Activated CD4-positive, alpha-beta T cell treated with anti-CD3 and anti-CD28 coated beads for 36 hours (primary cell): ENCODE results near the gene TMTC1. TPM values are rescaled to one million over a fixed set of nuclear protein-coding genes. Genes with fewer than 3 reads are reported as not detected.

Experiments used
- ATAC-seq: fragments of 200-7000 bp; cut with Tn5 transposase; one replicate; pipeline ENCODE4 v1.10.0; 2021; ENCODE audit warnings: mild to moderate bottlenecking, moderate library complexity
- CTCF ChIA-PET: fragments of 350-600 bp; sonication (Branson Sonifier 250); formaldehyde crosslinking; loops from one replicate; lab custom pipeline; 2021; ENCODE audit warnings: antibody characterized with exemption; lab: Charles Lee
- POLR2A ChIA-PET: fragments of 350-600 bp; sonication (Branson Sonifier 250); formaldehyde crosslinking; loops from one replicate; lab custom pipeline; 2021; ENCODE audit warnings: antibody characterized with exemption, inconsistent platforms; lab: Charles Lee
- DNase-seq: peaks from one replicate; pipeline ENCODE4 v3.0.0-alpha.2; 2020
- H3K27ac Mint-ChIP-seq: one replicate; pipeline ENCODE4 v1.8.0; 2021; ENCODE audit warnings: mixed read lengths
- H3K27me3 Mint-ChIP-seq: one replicate; pipeline ENCODE4 v1.8.0; 2021; ENCODE audit warnings: mixed read lengths
- H3K36me3 Mint-ChIP-seq: one replicate; pipeline ENCODE4 v1.8.0; 2021; ENCODE audit warnings: low read depth, mixed read lengths
- H3K4me1 Mint-ChIP-seq: one replicate; pipeline ENCODE4 v1.8.0; 2021; ENCODE audit warnings: mixed read lengths
- H3K4me3 Mint-ChIP-seq: one replicate; pipeline ENCODE4 v1.8.0; 2021; ENCODE audit warnings: mild to moderate bottlenecking, moderate library complexity, mixed read lengths
- H3K9me3 Mint-ChIP-seq: one replicate; pipeline ENCODE4 v1.8.0; 2021; ENCODE audit warnings: low read depth, mixed read lengths
- intact Hi-C, 2 experiments: fragments of 100-400 bp; cut with DNase I in 1 of 2; cut with micrococcal nuclease in 1 of 2; formaldehyde crosslinking; loops; one replicate each; pipeline versions ENCODE4 v1.14.2 to v1.15.1; 2022 to 2024; cut with DNase I, micrococcal nuclease
- total RNA-seq, 2 experiments: library from RNA; stranded (reverse); gene quantifications; one replicate each; pipeline ENCODE4 v1.2.3, GENCODE V29; 2021

TMTC1 gene
- total RNA-seq, 2 experiments from 2014 or later = 0.04 to 0.30 TPM

DNA sequence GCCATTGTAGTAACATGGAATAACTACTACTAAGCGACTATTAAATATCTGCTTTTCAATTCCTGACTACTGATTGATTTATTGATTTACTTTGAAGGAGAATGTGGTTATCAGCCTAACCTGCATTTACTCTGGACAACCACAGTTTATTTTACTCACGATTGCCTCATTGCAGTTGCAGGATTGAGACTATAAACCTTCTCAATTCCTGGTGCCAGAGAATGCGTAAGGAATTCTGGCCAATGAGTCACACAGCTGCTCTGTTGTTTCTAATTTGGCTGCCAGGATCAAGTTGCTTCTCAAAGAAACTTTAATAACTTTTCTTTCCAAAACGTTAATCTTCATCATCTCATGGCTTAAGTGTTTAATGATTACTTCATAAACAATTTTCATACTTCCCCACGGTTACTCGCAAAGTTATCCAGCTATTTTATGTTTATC, 13.1 kb upstream of the TMTC1 start:
- intact Hi-C loops = no loop called here
- POLR2A ChIA-PET = no interaction called here
- DNase-seq (no peak), ATAC-seq (no peak)
- H3K4me1 Mint-ChIP-seq = no peaks in the 10 kb centered on the region
- no peak overlapping the region for H3K4me3 Mint-ChIP-seq
- no peaks in the 10 kb centered on the region for H3K36me3 Mint-ChIP-seq
- H3K9me3 Mint-ChIP-seq = peaks cover 4% of the 10 kb centered on the region
- CTCF ChIA-PET = no interaction called here
- H3K27ac Mint-ChIP-seq = no peak overlapping the region
- peaks cover 2% of the 10 kb centered on the region for H3K27me3 Mint-ChIP-seq

DNA sequence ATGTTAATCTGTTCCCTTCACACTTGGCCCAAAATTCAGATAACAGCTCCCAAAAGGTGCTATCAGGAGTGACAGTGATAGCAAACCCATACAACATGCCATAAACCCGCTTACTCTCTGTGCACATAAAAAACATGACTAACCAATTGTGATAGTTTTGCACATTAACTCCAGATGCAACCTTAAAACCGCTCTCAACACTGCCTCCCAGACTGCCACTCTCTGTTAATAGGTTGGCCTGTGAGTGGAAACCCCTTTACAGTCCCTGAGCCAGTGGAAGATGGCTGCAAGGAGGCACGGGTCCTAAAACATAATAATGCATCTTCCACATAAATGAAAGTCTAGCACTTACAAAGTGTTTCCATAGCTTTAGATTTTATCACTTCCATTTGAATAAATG, 12.0 kb upstream of the TMTC1 start:
- DNase-seq (no peak), ATAC-seq (no peak)
- H3K27me3 Mint-ChIP-seq = peaks cover 2% of the 10 kb centered on the region
- H3K9me3 Mint-ChIP-seq = peaks cover 2% of the 10 kb centered on the region
- no peak overlapping the region for H3K4me3 Mint-ChIP-seq
- H3K4me1 Mint-ChIP-seq = no peaks in the 10 kb centered on the region
- H3K36me3 Mint-ChIP-seq = no peaks in the 10 kb centered on the region
- ChIA-PET CTCF (no interaction called here), POLR2A (no interaction called here)
- intact Hi-C loops = no loop called here
- H3K27ac Mint-ChIP-seq = no peak overlapping the region

DNA sequence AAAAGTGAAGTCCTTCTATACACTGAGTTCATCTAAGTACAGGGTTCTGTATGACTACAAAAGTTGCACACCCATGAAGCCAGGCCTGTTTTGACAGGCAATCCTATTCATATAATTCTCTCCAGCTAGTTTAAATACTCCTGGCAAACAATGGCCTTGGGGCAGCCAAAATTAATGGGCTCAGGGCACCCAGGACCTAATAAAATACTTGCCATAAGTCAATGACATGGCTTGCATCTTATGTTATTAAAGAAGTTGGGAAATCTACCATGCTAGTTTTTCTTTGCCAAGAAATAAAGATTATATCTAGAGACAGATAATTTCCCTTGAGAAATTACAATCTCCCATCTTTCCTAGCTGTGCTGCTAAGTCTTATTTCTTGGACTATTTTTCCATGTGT, 11.1 kb upstream of the TMTC1 start:
- DNase-seq (no peak), ATAC-seq (no peak)
- Mint-ChIP-seq H3K27ac (no peak overlapping the region), H3K9me3 (peaks cover 2% of the 10 kb centered on the region), H3K4me3 (no peak overlapping the region), H3K4me1 (no peaks in the 10 kb centered on the region), H3K27me3 (peaks cover 2% of the 10 kb centered on the region), H3K36me3 (no peaks in the 10 kb centered on the region)
- POLR2A ChIA-PET = no interaction called here
- CTCF ChIA-PET = no interaction called here
- intact Hi-C loops = no loop called here

GRCh38 chr12:29792853-29793252, 9.1 kb upstream of the TMTC1 start:
- Mint-ChIP-seq H3K4me3 (no peak overlapping the region), H3K9me3 (peaks cover 2% of the 10 kb centered on the region), H3K27me3 (peaks cover 2% of the 10 kb centered on the region), H3K36me3 (no peaks in the 10 kb centered on the region), H3K27ac (no peak overlapping the region), H3K4me1 (no peaks in the 10 kb centered on the region)
- DNase-seq (no peak), ATAC-seq (no peak)
- ChIA-PET POLR2A (no interaction called here), CTCF (interaction anchor here (0.9 kb wide), 1 partner anchor 29 kb away, joined by 3 read pairs; no protein-coding TSS in a partner anchor)
- intact Hi-C loops = no loop called here

GRCh38 chr12:29792132-29792531, 8.4 kb upstream of the TMTC1 start:
- Mint-ChIP-seq H3K4me3 (no peak overlapping the region), H3K36me3 (no peaks in the 10 kb centered on the region), H3K9me3 (peaks cover 2% of the 10 kb centered on the region), H3K27me3 (no peaks in the 10 kb centered on the region), H3K27ac (no peak overlapping the region), H3K4me1 (no peaks in the 10 kb centered on the region)
- intact Hi-C loops = no loop called here
- CTCF ChIA-PET = no interaction called here
- ATAC-seq (no peak), DNase-seq (no peak)
- POLR2A ChIA-PET = no interaction called here

DNA sequence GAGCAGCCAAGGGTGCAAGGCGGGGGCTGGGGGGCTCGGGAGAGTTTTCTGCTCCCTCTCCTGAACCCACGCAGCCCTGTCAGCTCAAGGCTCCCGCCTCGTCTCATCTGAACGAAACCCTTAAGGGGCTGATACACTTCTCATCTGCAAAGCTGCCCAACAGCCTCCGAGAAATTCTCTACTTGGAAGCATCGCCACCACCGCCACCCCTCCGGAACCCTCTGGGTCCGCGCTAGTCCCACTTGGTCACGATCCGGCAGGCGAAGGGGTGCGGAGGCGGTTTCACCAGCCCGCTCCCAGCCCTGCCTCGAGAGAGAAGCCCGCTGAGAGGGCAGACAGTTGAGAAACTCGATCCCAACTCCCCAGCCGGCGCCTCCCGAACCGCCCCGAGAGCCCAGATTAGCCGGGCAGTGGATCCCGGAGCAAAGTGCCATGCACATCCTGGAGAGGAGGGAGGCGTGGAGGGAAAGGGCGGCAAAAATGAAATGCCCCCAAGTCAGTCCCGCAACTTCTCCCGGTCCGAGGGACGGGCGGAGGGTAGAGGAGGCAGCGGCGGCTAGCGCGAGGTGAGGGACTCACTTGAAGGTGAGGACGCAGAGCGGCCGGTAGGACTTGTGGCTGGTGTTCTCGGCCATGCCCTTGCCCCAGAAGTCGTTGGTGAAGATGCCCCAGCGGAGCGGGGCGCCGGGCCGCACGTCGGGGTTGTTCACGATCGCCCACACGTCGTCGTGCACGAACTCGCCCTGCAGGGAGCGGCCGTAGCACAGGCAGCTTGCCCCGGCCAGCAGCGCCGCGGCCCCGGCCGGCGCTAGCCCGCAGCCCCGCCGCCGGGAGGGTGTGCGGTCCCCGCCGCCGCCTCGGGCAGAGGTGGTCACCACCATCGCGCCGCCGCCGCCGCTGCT, 620 bp downstream of the TMTC1 start:
- Mint-ChIP-seq H3K4me3 (no peak overlapping the region), H3K36me3 (no peaks in the 10 kb centered on the region), H3K27me3 (peaks cover 36% of the 10 kb centered on the region), H3K9me3 (peaks cover 3% of the 10 kb centered on the region), H3K4me1 (peaks cover 14% of the 10 kb centered on the region), H3K27ac (no peak overlapping the region)
- intact Hi-C loops = no loop called here
- POLR2A ChIA-PET = no interaction called here
- DNase-seq (peak; percentile 16), ATAC-seq (no peak)
- CTCF ChIA-PET = no interaction called here

DNA sequence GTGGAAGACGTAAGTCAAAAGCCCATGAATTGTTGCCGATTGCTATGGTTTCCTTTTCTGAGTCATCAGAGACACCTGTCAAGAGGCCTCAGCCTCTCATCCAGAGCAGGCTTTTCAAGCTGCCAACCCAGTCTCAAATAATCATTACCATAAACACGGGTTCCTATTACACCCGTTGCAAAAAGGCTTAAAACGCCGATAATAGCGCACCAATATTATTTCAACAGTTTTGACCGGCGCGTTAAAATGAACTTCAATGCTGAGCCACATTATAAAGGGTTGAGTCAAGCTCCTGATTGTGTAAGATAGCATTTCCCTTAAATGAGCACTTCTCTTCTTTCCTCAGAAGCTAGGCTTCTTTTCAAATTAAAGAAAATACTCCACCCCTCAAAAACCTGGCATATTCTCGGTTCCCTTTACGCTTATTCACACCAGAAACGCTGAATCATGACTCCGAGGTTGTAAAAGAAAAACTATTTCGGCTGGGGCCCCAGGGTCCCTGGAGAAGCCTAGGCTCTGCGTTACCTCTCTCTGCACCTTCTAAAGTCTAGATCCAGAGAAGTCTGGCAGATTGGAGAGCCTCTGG, 1.4 kb downstream of the TMTC1 start:
- Mint-ChIP-seq H3K9me3 (peaks cover 3% of the 10 kb centered on the region), H3K4me1 (peaks cover 14% of the 10 kb centered on the region), H3K36me3 (no peaks in the 10 kb centered on the region), H3K4me3 (no peak overlapping the region), H3K27me3 (peaks cover 36% of the 10 kb centered on the region), H3K27ac (no peak overlapping the region)
- DNase-seq = peak; percentile 13
- ChIA-PET CTCF (no interaction called here), POLR2A (no interaction called here)
- peak; percentile 77 for ATAC-seq
- intact Hi-C loops = no loop called here

DNA sequence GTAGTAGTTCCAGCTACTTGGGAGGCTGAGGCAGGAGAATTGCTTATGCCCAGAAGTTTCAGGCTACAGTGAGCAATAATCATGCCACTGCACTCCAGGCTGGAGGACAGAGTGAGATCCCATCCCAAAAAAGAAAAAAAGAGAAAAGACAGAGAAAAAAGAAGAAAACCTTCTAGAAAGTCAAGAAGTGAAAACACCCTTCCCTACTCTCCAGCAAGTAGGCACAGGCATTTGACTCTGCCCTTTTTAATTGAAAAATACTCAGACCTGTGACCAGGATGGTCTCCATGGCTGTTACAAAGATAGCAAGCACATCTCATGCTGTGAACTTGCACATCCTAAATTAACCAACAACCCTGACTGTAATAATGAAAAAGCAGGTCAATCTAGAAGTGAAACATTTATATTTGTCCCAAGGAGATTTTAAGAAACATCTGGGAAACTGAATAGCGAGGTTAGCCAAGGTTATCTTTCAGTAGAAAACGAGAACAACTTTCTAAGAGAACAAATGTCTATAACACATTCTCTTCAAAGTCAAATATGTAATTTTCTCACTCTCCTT, 2.0 kb downstream of the TMTC1 start:
- ATAC-seq (no peak), DNase-seq (no peak)
- no peak overlapping the region for H3K27ac Mint-ChIP-seq
- peaks cover 14% of the 10 kb centered on the region for H3K4me1 Mint-ChIP-seq
- ChIA-PET CTCF (no interaction called here), POLR2A (no interaction called here)
- H3K27me3 Mint-ChIP-seq = peaks cover 36% of the 10 kb centered on the region
- no peak overlapping the region for H3K4me3 Mint-ChIP-seq
- intact Hi-C loops = no loop called here
- no peaks in the 10 kb centered on the region for H3K36me3 Mint-ChIP-seq
- H3K9me3 Mint-ChIP-seq = peaks cover 3% of the 10 kb centered on the region

- ATAC-seq = no peak
- POLR2A ChIA-PET = no interaction called here
- peaks cover 14% of the 10 kb centered on the region for H3K4me1 Mint-ChIP-seq
- H3K9me3 Mint-ChIP-seq = peaks cover 3% of the 10 kb centered on the region
- no peak overlapping the region for H3K27ac Mint-ChIP-seq
- no peak overlapping the region for H3K4me3 Mint-ChIP-seq
- H3K27me3 Mint-ChIP-seq = peaks cover 39% of the 10 kb centered on the region
- intact Hi-C loops = no loop called here
- CTCF ChIA-PET = no interaction called here
- H3K36me3 Mint-ChIP-seq = no peaks in the 10 kb centered on the region
- DNase-seq = no peak
Measured at GRCh38 chr12:29781188-29781587, 2.6 kb downstream of the TMTC1 start.

- ChIA-PET CTCF (no interaction called here), POLR2A (no interaction called here)
- ATAC-seq (no peak), DNase-seq (no peak)
- H3K9me3 Mint-ChIP-seq = peaks cover 8% of the 10 kb centered on the region
- H3K27ac Mint-ChIP-seq = no peak overlapping the region
- peaks cover 14% of the 10 kb centered on the region for H3K4me1 Mint-ChIP-seq
- intact Hi-C loops = no loop called here
- peaks cover 35% of the 10 kb centered on the region for H3K27me3 Mint-ChIP-seq
- no peak overlapping the region for H3K4me3 Mint-ChIP-seq
- H3K36me3 Mint-ChIP-seq = no peaks in the 10 kb centered on the region
Measured at GRCh38 chr12:29780084-29780483, 3.7 kb downstream of the TMTC1 start.

DNA sequence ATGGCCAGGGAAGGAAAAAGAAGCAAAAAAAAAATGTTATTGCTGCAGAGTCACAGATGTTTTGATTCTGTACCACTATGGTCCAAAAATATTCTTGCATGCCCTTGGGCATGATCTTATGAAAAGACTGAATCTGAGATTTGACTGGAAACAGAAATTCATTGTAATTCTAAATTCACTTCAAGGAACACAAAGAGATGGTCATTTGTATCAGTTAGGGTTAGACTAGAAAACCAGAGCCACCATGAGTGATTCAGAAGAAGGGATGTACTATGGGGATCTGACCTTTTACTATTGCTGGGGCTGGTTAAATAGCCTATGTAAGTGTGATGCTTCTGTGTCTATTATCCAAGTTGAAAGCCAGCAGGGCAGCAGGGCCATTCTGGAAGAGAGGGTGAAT, 5.2 kb downstream of the TMTC1 start:
- H3K4me1 Mint-ChIP-seq = peaks cover 14% of the 10 kb centered on the region
- ATAC-seq = no peak
- intact Hi-C loops = no loop called here
- no peak overlapping the region for H3K4me3 Mint-ChIP-seq
- ChIA-PET CTCF (no interaction called here), POLR2A (no interaction called here)
- no peak for DNase-seq
- H3K36me3 Mint-ChIP-seq = no peaks in the 10 kb centered on the region
- H3K27me3 Mint-ChIP-seq = peaks cover 31% of the 10 kb centered on the region
- peaks cover 10% of the 10 kb centered on the region for H3K9me3 Mint-ChIP-seq
- H3K27ac Mint-ChIP-seq = no peak overlapping the region

GRCh38 chr12:29773076-29773475, 10.7 kb downstream of the TMTC1 start:
- ATAC-seq (no peak), DNase-seq (no peak)
- Mint-ChIP-seq H3K36me3 (no peaks in the 10 kb centered on the region), H3K27ac (no peak overlapping the region), H3K9me3 (peaks cover 7% of the 10 kb centered on the region), H3K27me3 (peaks cover 3% of the 10 kb centered on the region), H3K4me3 (no peak overlapping the region), H3K4me1 (no peaks in the 10 kb centered on the region)
- POLR2A ChIA-PET = no interaction called here
- intact Hi-C loops = no loop called here
- CTCF ChIA-PET = no interaction called here
